COLO829 (cell line): ENCODE data around the gene PTGFRN.
"Not testable (repeated sequence)": the region's sequence is repeated elsewhere in the genome, so short reads cannot be mapped to it uniquely, and the experiment has no call there.

Experiments used
- DNase-seq: peaks from one replicate; pipeline ENCODE4 v3.0.0; 2012; ENCODE audit warnings: low spot score

The PTGFRN gene

GRCh38 chr1:116916533-116917445 is 7.1 kb downstream of the PTGFRN start:
- no peak for DNase-seq

DNA sequence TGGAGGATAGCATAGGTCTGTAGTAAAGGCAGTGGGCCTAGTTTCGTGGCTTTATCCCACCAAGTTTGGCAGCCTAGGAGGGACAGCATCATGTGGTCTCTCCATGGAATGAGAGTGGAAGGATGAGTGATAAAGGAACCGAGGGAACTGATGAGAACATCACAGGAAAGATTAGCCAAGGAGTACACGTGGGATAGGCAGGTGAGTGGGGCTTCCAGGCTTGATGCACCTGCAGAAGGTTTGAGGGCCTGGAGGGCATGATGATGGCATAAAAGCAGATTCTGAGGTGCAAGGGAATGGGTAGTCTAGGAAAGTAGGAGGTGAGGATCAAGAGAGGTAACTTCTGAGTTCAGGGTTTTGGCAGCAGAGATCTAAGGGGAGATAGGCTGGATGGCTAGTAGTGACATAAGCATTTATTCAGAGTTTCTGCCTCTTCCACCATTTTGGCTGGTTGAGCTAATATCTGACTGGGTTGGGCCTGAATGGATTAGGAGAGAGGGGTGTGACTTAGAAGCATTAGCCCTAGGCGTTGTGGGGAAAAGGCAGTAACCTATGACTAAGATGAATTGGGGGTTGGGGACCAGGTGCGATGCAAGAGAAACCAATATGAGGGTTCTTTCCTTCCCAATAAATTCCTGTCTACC is 9.1 kb downstream of the PTGFRN start:
- no peak for DNase-seq

GRCh38 chr1:116919802-116920201 is 10.1 kb downstream of the PTGFRN start:
- no peak for DNase-seq

DNA sequence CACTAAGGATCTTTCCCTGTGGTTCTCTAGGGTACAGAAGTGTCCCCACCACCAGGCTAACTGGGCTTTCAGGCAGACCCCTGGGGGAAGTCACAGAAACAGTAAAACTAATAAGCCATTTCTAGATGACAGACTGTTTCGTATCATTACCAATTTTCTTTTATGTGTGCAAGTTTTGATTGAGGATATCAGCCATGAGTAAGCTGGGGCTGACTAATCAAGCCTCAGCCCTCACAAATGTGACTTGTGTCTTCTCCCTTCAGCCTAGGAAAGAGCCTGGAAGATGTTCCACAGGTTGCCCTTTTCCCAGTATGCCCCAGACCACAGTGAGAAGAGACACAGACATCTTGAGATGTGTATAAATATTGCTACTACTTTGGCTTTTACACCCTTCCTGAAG is 10.5 kb downstream of the PTGFRN start:
- DNase-seq: no peak

DNA sequence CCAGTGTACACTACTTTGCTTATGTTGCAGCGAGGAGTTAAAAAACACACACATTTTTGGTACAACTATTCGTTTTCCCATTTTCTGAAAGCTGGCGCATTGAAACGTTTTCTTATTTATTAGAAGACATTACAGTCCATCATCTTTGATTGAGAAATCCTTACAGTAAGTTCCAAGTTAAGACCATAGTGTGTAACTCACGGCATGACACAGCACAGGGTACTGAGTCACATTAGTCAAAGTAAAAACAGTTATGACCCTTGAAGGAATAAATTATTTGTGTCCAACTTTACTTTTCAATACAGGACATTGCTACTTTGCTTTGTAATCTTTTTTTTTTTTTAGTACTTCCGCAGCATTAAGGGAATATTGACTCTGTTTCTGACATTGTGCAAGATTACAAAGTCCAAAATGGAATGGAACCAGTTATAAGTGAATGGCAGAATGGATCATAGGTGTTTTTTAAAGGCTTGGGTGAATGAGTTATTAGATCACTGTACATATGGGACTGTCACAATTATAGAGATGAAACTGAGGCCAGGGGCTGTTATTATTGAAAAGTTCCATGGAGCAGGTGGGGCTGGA is 11.7 kb downstream of the PTGFRN start:
- no peak for DNase-seq

- no peak for DNase-seq
Measured at GRCh38 chr1:116921937-116922336, 12.2 kb downstream of the PTGFRN start.

- no peak for DNase-seq
Measured at GRCh38 chr1:116923421-116923820, 13.7 kb downstream of the PTGFRN start.

DNA sequence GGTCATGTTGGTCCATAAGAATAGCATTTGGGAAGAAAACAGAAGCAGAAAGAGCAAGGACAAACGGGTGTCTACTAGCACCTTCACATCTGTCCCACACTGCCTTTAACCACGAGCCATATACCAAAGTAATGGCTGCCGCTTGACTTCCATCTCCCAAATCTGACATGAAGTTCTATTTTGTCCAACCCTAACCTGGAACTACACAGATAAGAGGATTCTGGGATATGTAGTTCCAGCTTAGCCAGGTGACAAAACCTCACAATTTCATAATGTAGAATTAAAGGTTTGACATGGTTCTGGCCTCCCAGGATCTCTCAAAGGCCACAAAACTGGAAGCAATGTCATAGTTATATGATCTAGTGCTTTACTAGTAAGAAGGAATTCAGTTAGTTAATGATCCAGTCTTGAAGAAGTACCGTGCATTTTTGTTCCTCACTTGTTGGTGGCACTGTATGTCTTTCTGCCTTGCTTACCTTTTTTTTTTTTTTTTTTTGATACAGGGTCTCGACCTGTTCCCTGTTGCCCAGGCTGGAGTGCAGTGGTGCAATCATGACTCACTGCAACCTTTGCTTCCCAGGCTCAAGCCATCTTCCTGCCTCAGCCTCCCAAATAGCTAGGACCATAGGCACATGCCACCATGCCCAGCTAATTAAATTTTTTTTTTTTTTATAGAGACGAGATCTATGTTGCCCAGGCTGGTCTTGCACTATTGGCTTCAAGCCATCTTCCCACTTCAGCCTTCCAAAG is 17.5 kb downstream of the PTGFRN start:
- DNase-seq: no peak

- DNase-seq: no peak
Measured at GRCh38 chr1:116929961-116930592, 20.4 kb downstream of the PTGFRN start.

- no peak for DNase-seq
Measured at GRCh38 chr1:116931016-116931918, 21.6 kb downstream of the PTGFRN start.

GRCh38 chr1:116933606-116934515 is 24.1 kb downstream of the PTGFRN start:
- DNase-seq: no peak

DNA sequence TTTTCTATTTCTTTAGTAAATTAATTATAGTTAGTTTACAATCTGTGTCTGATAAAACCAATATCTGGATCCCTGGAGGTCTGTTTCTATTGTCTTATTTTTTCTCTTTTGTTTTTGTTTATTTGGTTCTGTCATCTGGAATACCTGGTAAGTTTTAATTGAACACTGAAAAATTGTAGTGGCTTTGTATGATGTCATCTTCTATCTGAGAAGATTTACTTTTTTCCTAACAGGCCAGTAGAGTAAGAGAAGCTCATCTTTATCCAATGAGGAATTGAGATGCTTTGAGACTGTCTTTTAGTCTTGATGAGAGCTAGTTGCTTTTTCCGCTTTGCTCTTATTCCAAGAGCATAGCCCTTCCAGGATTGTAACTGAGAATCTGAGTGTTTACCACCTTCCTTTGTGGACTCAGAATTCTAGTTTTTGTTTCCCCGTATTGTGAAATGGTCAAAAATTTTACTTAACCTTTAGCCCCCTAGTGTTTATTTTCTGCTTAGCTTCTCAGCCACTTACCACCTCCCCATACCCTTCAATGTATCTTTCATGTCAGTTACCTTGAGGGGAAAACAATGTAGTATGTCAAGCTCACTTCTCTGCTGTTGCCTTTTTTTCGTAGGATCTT is 25.0 kb downstream of the PTGFRN start:
- DNase-seq: no peak

- no peak for DNase-seq
Measured at GRCh38 chr1:116938216-116938615, 28.5 kb downstream of the PTGFRN start.

- not testable (repeated sequence) for DNase-seq
Measured at GRCh38 chr1:116939780-116940543, 30.2 kb downstream of the PTGFRN start.

GRCh38 chr1:116940814-116941599 is 31.3 kb downstream of the PTGFRN start:
- no peak for DNase-seq

DNA sequence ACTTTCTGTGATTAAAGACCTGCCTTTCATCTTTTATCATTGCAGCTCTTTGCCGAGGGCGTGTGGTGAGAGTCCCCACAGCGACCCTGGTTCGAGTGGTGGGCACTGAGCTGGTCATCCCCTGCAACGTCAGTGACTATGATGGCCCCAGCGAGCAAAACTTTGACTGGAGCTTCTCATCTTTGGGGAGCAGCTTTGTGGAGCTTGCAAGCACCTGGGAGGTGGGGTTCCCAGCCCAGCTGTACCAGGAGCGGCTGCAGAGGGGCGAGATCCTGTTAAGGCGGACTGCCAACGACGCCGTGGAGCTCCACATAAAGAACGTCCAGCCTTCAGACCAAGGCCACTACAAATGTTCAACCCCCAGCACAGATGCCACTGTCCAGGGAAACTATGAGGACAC is 32.0 kb downstream of the PTGFRN start:
- DNase-seq: no peak

DNA sequence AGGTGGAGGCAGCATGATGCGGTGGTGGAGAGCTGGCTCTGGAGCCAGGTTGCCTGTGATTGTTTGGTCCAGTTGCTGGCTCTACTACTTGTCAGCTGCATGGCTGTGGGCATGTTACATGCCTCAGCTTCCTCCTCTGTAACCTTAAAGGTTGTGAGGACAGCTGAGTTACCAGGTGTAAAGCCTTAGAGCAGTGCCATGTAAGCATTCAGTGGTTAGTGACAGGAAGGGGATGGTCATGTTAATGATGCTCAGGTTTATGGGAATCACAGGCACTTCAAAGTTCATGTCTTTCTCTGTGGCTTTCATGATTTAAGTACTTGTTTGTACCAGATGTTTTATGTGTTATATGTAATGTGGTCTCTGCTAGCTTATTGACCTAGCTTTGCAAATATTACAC is 32.6 kb downstream of the PTGFRN start:
- no peak for DNase-seq

DNA sequence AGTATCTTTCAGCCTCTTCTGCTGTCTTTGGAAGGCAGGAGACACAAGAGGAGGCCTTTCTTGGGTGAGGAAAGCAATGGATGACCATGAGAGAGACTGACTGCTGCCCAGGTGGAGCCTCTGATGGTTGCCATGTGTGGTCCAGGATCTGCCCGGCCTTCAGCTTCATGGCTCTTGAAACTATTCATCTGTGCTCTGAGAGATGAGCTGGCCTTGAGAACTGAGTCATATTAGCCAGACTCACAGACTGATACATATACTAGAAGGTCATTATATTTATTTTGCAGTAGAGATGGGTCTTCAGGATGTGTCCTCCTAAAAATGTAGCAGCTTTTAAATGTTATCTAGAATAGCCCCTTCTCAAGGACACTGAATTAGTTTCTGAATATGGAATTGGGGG is 33.7 kb downstream of the PTGFRN start:
- no peak for DNase-seq
